DND-41 (cell line): ENCODE measurements around the gene SLC1A7.

ENCODE experiments used
- CTCF ChIP-seq: IDR thresholded peaks from 2 replicates; pipeline ENCODE4 v1.5.1; 2012; ENCODE audit warnings: borderline replicate concordance, low read length, moderate library complexity, mild to moderate bottlenecking; ENCODE audit not compliant: poor library complexity, severe bottlenecking; ENCODE audit errors: extremely low read depth
- EZH2 ChIP-seq: IDR thresholded peaks from 3 replicates; pipeline ENCODE4 v1.6.1; 2012; ENCODE audit warnings: borderline replicate concordance, low read depth, mild to moderate bottlenecking, moderate library complexity, low read length, inconsistent platforms; ENCODE audit not compliant: severe bottlenecking

- TF ChIP-seq CTCF (no peak), EZH2 (no peak)
Observed at GRCh38 chr1:53145942-53146708, 3.7 kb upstream of the SLC1A7 start.
